Caki2 (cell line): ENCODE results near the gene ITLN2. TPM values are rescaled to one million over a fixed set of nuclear protein-coding genes. Genes with fewer than 3 reads are reported as not detected.
"Not testable (repeated sequence)": the region's sequence is repeated elsewhere in the genome, so short reads cannot be mapped to it uniquely, and the experiment has no call there.

Experiments
- DNase-seq: peaks from one replicate; pipeline ENCODE4 v3.0.0-alpha.2; 2015; ENCODE audit warnings: low read depth
- in situ Hi-C: cut with HindIII; loops from 2 replicates; pipeline ENCODE4 v1.10.0; 2016; ENCODE audit warnings: low sequenced_read_pairs, low pct_unique_long_range_greater_than_20kb, mixed read lengths
- total RNA-seq: library from RNA; depleted of rRNA; stranded (reverse); fragments of >200 nt; shearing (Covaris generic); gene quantifications from 2 replicates; pipeline ENCODE4 v1.2.3, GENCODE V29; 2014; ENCODE audit warnings: low replicate concordance; rRNA removed

Gene ITLN2
- total RNA-seq, 1 experiment from 2014 or later, result not detected

GRCh38 chr1:160916666-160917065, 37.9 kb downstream of the ITLN2 start:
- in situ Hi-C loops, result no loop called here

DNA sequence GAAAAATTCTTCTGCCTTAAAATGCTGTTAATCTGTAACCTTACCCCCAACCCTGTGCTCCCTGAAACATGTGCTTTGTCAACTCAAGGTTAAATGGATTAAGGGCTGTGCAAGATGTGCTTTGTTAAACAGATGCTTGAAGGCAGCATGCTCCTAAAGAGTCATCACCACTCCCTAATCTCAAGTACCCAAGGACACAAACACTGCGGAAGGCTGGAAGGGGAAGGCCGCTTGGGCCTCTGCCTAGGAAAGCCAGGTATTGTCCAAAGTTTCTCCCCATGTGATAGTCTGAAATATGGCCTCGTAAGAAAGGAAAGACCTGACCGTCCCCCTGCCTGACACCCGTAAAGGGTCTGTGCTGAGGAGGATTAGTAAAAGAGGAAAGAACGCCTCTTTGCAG, 41.4 kb downstream of the ITLN2 start:
- in situ Hi-C loops, DNase-seq: not testable (repeated sequence)

More at GRCh38 chr1:160916666-160917065, 37.9 kb downstream of the ITLN2 start:
- DNase-seq, result no peak

DNA sequence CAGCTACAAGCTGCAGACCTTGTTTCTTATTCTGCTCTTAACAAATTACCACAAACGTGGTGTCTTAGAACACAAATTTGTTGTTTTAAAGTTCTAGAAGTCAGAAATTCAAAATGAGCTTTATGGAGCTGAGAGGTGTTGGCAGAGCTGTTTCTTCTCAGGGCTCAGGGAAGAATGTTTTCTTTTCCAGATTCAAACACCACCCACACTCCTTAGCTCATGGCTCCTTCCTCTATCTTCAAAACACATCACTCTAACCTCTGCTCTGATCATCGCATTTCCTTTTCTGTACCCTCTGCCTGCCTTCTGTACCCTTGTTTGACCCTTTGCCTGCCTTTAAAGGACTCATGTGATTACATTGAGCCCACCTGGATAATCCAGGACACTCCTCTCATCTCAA, 42.7 kb downstream of the ITLN2 start:
- in situ Hi-C loops, result no loop called here
- no peak for DNase-seq

DNA sequence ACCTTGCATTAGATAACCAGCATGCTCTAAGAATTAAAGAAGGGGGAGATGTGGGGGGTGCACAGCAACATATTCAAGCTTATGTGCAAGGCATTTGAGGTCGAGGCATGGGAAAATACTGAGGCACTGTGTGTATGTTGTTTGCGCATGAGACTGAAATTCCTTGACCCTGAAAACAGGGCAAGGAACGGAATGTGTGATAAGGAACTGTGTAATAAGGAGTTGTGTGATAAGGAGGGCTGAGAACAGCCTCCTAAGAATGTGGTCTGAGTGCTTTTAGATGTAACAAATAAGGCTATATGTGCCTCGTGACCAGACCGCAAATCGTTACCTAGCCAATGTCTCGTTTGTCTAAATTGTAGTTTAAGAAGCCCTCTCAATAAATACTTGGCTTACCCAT, 43.2 kb downstream of the ITLN2 start:
- in situ Hi-C loops, result no loop called here
- no peak for DNase-seq

DNA sequence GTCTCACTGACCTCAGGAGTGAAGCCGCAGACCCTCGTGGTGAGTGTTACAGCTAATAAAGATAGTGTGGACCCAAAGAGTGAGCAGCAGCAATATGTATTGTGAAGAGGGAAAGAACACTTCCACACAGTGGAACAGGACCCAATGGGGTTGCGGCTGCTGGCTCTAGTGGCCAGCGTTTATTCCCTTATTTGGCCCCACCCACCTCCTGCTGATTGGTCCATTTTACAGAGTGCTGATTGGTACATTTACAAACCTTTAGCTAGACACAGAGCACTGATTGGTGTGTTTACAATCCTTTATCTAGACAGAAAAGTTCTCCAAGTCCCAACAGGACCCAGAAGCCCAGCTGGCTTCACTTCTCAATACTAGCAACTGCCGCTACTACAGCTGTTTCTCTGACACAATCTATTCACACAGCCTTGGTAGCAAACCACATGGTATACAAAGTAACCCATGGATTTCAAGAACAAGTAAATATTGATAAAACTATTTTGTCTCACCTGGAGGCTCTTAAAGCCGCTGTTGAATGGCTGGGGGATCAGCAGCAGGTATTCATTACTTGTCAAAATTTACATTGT, 44.3 kb downstream of the ITLN2 start:
- in situ Hi-C loops, result no loop called here
- DNase-seq, result no peak

DNA sequence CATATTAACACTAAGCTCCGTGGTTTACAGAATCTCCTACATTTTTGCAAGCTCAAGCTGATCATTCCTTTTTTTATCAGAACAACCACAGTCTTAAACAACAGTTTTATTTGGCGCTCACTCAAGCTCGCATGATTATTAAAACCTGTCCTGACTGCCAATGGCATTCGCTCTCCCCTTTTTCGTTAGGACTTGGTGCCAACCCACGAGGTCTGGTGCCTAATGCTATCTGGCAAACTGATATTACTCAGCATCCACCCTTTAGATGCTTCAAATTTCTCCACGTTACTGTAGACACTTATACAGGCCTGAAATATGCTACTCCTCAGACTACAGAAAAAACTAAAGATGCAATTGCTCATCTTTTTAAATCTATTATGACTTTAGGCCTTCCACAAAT, 46.6 kb downstream of the ITLN2 start:
- no peak for DNase-seq
- in situ Hi-C loops, result no loop called here

DNA sequence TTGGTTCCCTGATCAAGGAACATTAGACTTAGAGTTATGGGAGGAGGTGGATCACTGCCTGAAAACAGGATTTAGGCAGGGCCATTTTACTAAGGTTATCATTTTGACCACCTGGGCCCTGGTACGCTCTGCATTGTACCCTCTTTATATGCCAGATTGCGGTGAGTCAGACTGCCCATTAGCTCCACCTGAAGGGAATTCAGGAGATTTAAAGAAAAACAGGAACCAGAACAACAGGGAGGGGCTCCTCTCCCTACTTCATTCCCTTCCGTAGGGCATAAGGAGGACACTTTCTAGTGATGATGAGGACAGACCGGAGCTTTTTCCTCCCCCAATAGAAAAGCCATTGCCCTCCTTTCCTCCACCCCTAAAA, 49.0 kb downstream of the ITLN2 start:
- in situ Hi-C loops, result no loop called here
- DNase-seq, result no peak

GRCh38 chr1:160904783-160905616, 49.6 kb downstream of the ITLN2 start:
- in situ Hi-C loops, result no loop called here
- no peak for DNase-seq

- DNase-seq, in situ Hi-C loops: not testable (repeated sequence)
Measured at GRCh38 chr1:160902251-160902650, 52.4 kb downstream of the ITLN2 start.

DNA sequence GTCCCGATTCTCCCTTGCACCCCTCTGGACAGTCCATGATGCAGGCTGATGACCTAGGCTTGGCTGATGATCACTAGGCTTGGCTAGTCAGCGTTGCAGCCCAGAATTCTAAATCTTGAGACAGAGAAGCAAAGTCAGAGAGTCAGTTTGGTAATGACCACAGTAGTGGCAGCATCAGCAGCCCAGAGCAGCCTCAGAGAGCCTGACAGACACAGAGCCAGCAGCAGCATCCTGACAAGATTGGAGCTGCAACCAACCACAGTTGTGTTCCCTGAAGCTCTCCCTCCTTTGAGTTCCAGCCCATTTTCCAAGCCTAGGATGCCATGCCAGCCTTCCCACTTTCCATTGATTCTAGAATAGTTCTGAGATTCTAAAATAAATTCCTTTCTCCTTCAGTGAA, 52.8 kb downstream of the ITLN2 start:
- in situ Hi-C loops, result no loop called here
- DNase-seq, result no peak

GRCh38 chr1:160900683-160901082, 53.9 kb downstream of the ITLN2 start:
- DNase-seq, in situ Hi-C loops: not testable (repeated sequence)

Other genes starting within 250 kb of the ITLN2 start
- not detected in 2 replicates for gene CD48, start 243.0 kb downstream of the ITLN2 start, total RNA-seq
- gene SLAMF7, start 215.6 kb downstream of the ITLN2 start, total RNA-seq, result not detected in 2 replicates
- gene LY9, start 158.6 kb downstream of the ITLN2 start, total RNA-seq, result not detected in 2 replicates
- not detected in 2 replicates for gene CD244, start 91.9 kb downstream of the ITLN2 start, total RNA-seq
- gene ITLN1, start 69.6 kb downstream of the ITLN2 start, total RNA-seq, result not detected in 2 replicates
- gene F11R, start 66.3 kb upstream of the ITLN2 start, total RNA-seq, result 17.4 and 41.5 TPM in 2 replicates
- gene TSTD1, start 84.2 kb upstream of the ITLN2 start, total RNA-seq, result 53.5 and 67.6 TPM in 2 replicates
- 55.3 and 65.1 TPM in 2 replicates for gene USF1, start 91.2 kb upstream of the ITLN2 start, total RNA-seq
- gene ARHGAP30, start 115.1 kb upstream of the ITLN2 start, total RNA-seq, result not detected in 2 replicates
- 0.29 and 0.88 TPM in 2 replicates for gene NECTIN4, start 134.7 kb upstream of the ITLN2 start, total RNA-seq
- gene KLHDC9, start 143.6 kb upstream of the ITLN2 start, total RNA-seq, result 3.7 and 23.8 TPM in 2 replicates
- gene PFDN2, start 163.2 kb upstream of the ITLN2 start, total RNA-seq, result 23.4 and 34.3 TPM in 2 replicates
- gene NIT1, start 163.3 kb upstream of the ITLN2 start, total RNA-seq, result 32.0 and 38.2 TPM in 2 replicates
- gene DEDD, start 177.9 kb upstream of the ITLN2 start, total RNA-seq, result 17.4 and 39.5 TPM in 2 replicates
- gene UFC1, start 199.2 kb upstream of the ITLN2 start, total RNA-seq, result 189 and 204 TPM in 2 replicates
- gene USP21, start 204.7 kb upstream of the ITLN2 start, total RNA-seq, result 3.3 and 7.0 TPM in 2 replicates
- 35.7 and 37.8 TPM in 2 replicates for gene PPOX, start 211.6 kb upstream of the ITLN2 start, total RNA-seq
- 24.0 and 29.0 TPM in 2 replicates for gene B4GALT3, start 222.7 kb upstream of the ITLN2 start, total RNA-seq
- not detected in 2 replicates for gene ADAMTS4, start 244.2 kb upstream of the ITLN2 start, total RNA-seq
- 108 and 118 TPM in 2 replicates for gene NDUFS2, start 247.6 kb upstream of the ITLN2 start, total RNA-seq